Uterus (tissue), 2 donors: ENCODE data around the gene SYDE2.

Experiments
- POLR2A ChIP-seq, 2 donors: fragments of 450-650 bp; IDR thresholded peaks; one replicate each; pipeline ENCODE4 v1.6.1; 2016; ENCODE audit warnings: antibody characterized with exemption in 2 of 2, mild to moderate bottlenecking in 1 of 2, moderate library complexity in 1 of 2
- TF ChIP-seq, protein P1 (sequence below), 4 experiments: fragments of 200-600 bp in 2 of 4; fragments of 450-650 bp in 2 of 4; sonication (generic) in 2 of 4; IDR thresholded peaks; one replicate each; pipeline ENCODE4 v1.5.1; 2016 to 2019; ENCODE audit warnings: antibody characterized with exemption in 4 of 4, mild to moderate bottlenecking in 2 of 4, moderate library complexity in 1 of 4

DNA sequence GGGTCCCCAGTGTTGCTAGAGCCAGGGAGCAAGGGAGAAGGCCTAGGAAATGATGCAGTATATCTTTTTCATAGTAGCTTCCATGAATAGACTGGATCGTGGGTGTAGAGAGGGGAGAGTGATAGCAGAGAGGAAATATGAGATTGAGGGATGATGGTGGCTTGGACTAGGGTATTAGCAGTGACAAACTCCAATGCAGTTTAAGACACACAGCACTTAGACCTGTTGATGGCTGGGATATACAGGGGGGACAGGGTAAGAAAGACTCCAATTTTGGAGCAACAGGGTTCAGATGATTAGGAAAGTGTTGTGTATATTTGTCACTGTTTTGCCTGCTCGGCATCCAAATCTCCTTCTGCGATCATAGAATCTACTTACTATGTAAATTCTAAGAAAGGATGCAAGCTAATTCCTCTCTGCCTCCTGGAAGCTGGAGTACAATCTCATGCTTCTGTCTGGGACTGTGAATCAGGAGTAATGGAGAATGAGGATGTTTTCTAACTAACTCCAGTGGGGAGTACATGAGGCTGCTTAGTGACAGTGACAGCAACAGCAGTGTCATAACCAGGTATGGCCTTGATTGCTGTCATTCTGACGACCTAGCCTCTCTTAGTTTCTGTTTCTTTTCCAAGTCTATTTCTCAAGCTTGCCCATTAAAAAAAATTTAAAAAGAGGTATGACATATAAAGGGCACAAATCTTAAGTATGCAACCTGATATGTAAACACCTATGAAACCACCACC, 47.5 kb downstream of the SYDE2 start:
- TF ChIP-seq, protein P1, sequence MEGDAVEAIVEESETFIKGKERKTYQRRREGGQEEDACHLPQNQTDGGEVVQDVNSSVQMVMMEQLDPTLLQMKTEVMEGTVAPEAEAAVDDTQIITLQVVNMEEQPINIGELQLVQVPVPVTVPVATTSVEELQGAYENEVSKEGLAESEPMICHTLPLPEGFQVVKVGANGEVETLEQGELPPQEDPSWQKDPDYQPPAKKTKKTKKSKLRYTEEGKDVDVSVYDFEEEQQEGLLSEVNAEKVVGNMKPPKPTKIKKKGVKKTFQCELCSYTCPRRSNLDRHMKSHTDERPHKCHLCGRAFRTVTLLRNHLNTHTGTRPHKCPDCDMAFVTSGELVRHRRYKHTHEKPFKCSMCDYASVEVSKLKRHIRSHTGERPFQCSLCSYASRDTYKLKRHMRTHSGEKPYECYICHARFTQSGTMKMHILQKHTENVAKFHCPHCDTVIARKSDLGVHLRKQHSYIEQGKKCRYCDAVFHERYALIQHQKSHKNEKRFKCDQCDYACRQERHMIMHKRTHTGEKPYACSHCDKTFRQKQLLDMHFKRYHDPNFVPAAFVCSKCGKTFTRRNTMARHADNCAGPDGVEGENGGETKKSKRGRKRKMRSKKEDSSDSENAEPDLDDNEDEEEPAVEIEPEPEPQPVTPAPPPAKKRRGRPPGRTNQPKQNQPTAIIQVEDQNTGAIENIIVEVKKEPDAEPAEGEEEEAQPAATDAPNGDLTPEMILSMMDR (IDR thresholded peaks at IDR 0.05), result no peak
- no peak for TF ChIP-seq POLR2A (IDR thresholded peaks at IDR 0.05)
